ENCODE data around the gene PARD6G.

The PARD6G gene

GRCh38 chr18:80172056-80172455 is 75.3 kb downstream of the PARD6G start:
- H3K4me3 ChIP-seq (ENCODE audit: low read depth, low read length): no peak overlapping the region
- no peak for TF ChIP-seq CTCF (IDR thresholded peaks at IDR 0.05; ENCODE audit: low read depth, low read length)
- in situ Hi-C loops (cut with HindIII; ENCODE audit: low sequenced_read_pairs): no loop called here
- DNase-seq (ENCODE audit: low read depth, low spot score): no peak

GRCh38 chr18:80171054-80171872 is 76.1 kb downstream of the PARD6G start:
- TF ChIP-seq CTCF (IDR thresholded peaks at IDR 0.05; ENCODE audit: low read depth, low read length): peak; percentile 89
- DNase-seq (ENCODE audit: low read depth, low spot score): peak; percentile 46
- peak overlapping the region; percentile 19 for H3K4me3 ChIP-seq (ENCODE audit: low read depth, low read length)
- in situ Hi-C loops (cut with HindIII; ENCODE audit: low sequenced_read_pairs): no loop called here

GRCh38 chr18:80170395-80171053 is 76.8 kb downstream of the PARD6G start:
- DNase-seq (ENCODE audit: low read depth, low spot score): no peak
- no peak overlapping the region for H3K4me3 ChIP-seq (ENCODE audit: low read depth, low read length)
- in situ Hi-C loops (cut with HindIII; ENCODE audit: low sequenced_read_pairs): no loop called here
- no peak for TF ChIP-seq CTCF (IDR thresholded peaks at IDR 0.05; ENCODE audit: low read depth, low read length)

- no peak overlapping the region for H3K4me3 ChIP-seq (ENCODE audit: low read depth, low read length)
- no peak for TF ChIP-seq CTCF (IDR thresholded peaks at IDR 0.05; ENCODE audit: low read depth, low read length)
- in situ Hi-C loops (cut with HindIII; ENCODE audit: low sequenced_read_pairs): no loop called here
- no peak for DNase-seq (ENCODE audit: low read depth, low spot score)
Measured at GRCh38 chr18:80169607-80170006, 77.7 kb downstream of the PARD6G start.

GRCh38 chr18:80168982-80169381 is 78.3 kb downstream of the PARD6G start:
- no peak overlapping the region for H3K4me3 ChIP-seq (ENCODE audit: low read depth, low read length)
- TF ChIP-seq CTCF (IDR thresholded peaks at IDR 0.05; ENCODE audit: low read depth, low read length): no peak
- in situ Hi-C loops (cut with HindIII; ENCODE audit: low sequenced_read_pairs): no loop called here
- DNase-seq (ENCODE audit: low read depth, low spot score): no peak

GRCh38 chr18:80168346-80168745 is 79.0 kb downstream of the PARD6G start:
- no peak for DNase-seq (ENCODE audit: low read depth, low spot score)
- in situ Hi-C loops (cut with HindIII; ENCODE audit: low sequenced_read_pairs): no loop called here
- no peak for TF ChIP-seq CTCF (IDR thresholded peaks at IDR 0.05; ENCODE audit: low read depth, low read length)
- no peak overlapping the region for H3K4me3 ChIP-seq (ENCODE audit: low read depth, low read length)
